ENCODE measurements around the gene MYOZ3.

- no peak for TF ChIP-seq CTCF (IDR thresholded peaks at IDR 0.05)
- TF ChIP-seq EP300 (IDR thresholded peaks at IDR 0.05; ENCODE audit: borderline replicate concordance in 1 of 2, low read depth in 1 of 2, low read length in 1 of 2): no peak
- no peak for TF ChIP-seq MAX (IDR thresholded peaks at IDR 0.05; ENCODE audit: low read depth)
- no peak for TF ChIP-seq JUND (IDR thresholded peaks at IDR 0.05)
- TF ChIP-seq SMC3 (IDR thresholded peaks at IDR 0.05; ENCODE audit: low read depth, low read length): no peak
- TF ChIP-seq TEAD4 (IDR thresholded peaks at IDR 0.05; ENCODE audit: borderline replicate concordance, insufficient read depth): no peak
- TF ChIP-seq SIN3A (IDR thresholded peaks at IDR 0.05; ENCODE audit: borderline replicate concordance, low read depth, low read length): no peak
- TF ChIP-seq RCOR1 (IDR thresholded peaks at IDR 0.05; ENCODE audit: low read length): no peak
- TF ChIP-seq EZH2phosphoT487 (IDR thresholded peaks at IDR 0.05; ENCODE audit: borderline replicate concordance, low read depth): no peak
- TF ChIP-seq YY1 (IDR thresholded peaks at IDR 0.05; ENCODE audit: low read depth): no peak
- TF ChIP-seq NRF1 (IDR thresholded peaks at IDR 0.05; ENCODE audit: low read depth, low read length): no peak
- no peak for TF ChIP-seq FOXJ3 (CRISPR knock-in tag; IDR thresholded peaks at IDR 0.05)
Measured at GRCh38 chr5:150641824-150642566, 19.1 kb upstream of the MYOZ3 start.
